ES-I3 (cell line): ENCODE measurements around the gene BEX3.
"Not testable (repeated sequence)": the region's sequence is repeated elsewhere in the genome, so short reads cannot be mapped to it uniquely, and the experiment has no call there.

Experiments used
- H3K36me3 ChIP-seq: 2 replicates; pipeline ENCODE4 v1.6.1; 2013; ENCODE audit warnings: mild to moderate bottlenecking, low read length, control low read depth, moderate library complexity; ENCODE audit not compliant: insufficient read depth
- H3K4me1 ChIP-seq: 2 replicates; pipeline ENCODE4 v1.6.1; 2013; ENCODE audit warnings: mild to moderate bottlenecking, control low read depth, low read length; ENCODE audit not compliant: insufficient read depth
- H3K9ac ChIP-seq: 2 replicates; pipeline ENCODE4 v1.6.1; 2013; ENCODE audit warnings: low read depth, mild to moderate bottlenecking, low read length, moderate library complexity
- H3K9me3 ChIP-seq: 2 replicates; pipeline ENCODE4 v1.6.1; 2013; ENCODE audit warnings: mild to moderate bottlenecking, low read length, moderate library complexity; ENCODE audit not compliant: control insufficient read depth, insufficient read depth

The BEX3 gene

GRCh38 chrX:103362474-103362873 is 13.9 kb upstream of the BEX3 start:
- no peak overlapping the region for H3K9ac ChIP-seq
- H3K9me3 ChIP-seq = no peaks in the 10 kb centered on the region
- peaks cover 23% of the 10 kb centered on the region for H3K4me1 ChIP-seq
- H3K36me3 ChIP-seq = no peaks in the 10 kb centered on the region

- H3K9ac ChIP-seq = no peak overlapping the region
- H3K4me1 ChIP-seq = peaks cover 25% of the 10 kb centered on the region
- no peaks in the 10 kb centered on the region for H3K9me3 ChIP-seq
- H3K36me3 ChIP-seq = no peaks in the 10 kb centered on the region
These were observed 13.3 kb upstream of the BEX3 start for GRCh38 chrX:103363046-103363445.

GRCh38 chrX:103367502-103367901 is 8.8 kb upstream of the BEX3 start:
- H3K9ac ChIP-seq = no peak overlapping the region
- H3K36me3 ChIP-seq = no peaks in the 10 kb centered on the region

GRCh38 chrX:103369479-103369878 is 6.9 kb upstream of the BEX3 start:
- no peaks in the 10 kb centered on the region for H3K36me3 ChIP-seq

More at GRCh38 chrX:103367502-103367901, 8.8 kb upstream of the BEX3 start:
- Histone ChIP-seq H3K9me3 (no peaks in the 10 kb centered on the region), H3K4me1 (peaks cover 23% of the 10 kb centered on the region)

GRCh38 chrX:103372886-103373285 is 3.5 kb upstream of the BEX3 start:
- H3K4me1 ChIP-seq = peaks cover 23% of the 10 kb centered on the region
- peaks cover 6% of the 10 kb centered on the region; the same call in 1 of the 2 replicates for H3K36me3 ChIP-seq
- no peak overlapping the region for H3K9ac ChIP-seq
- H3K9me3 ChIP-seq = no peaks in the 10 kb centered on the region

More at GRCh38 chrX:103369479-103369878, 6.9 kb upstream of the BEX3 start:
- H3K9me3 ChIP-seq = no peaks in the 10 kb centered on the region
- H3K4me1 ChIP-seq = peaks cover 28% of the 10 kb centered on the region
- H3K9ac ChIP-seq = no peak overlapping the region

- no peaks in the 10 kb centered on the region for H3K9me3 ChIP-seq
- H3K9ac ChIP-seq = no peak overlapping the region
- peaks cover 13% of the 10 kb centered on the region for H3K36me3 ChIP-seq
- H3K4me1 ChIP-seq = peaks cover 22% of the 10 kb centered on the region
These were observed 2.8 kb upstream of the BEX3 start for GRCh38 chrX:103373581-103373980.

GRCh38 chrX:103376979-103377324 is 614 bp downstream of the BEX3 start:
- Histone ChIP-seq H3K9me3 (no peaks in the 10 kb centered on the region), H3K9ac (peak overlapping the region; percentile 67), H3K36me3 (peaks cover 17% of the 10 kb centered on the region), H3K4me1 (peaks cover 19% of the 10 kb centered on the region)

- no peak overlapping the region for H3K9ac ChIP-seq
- no peaks in the 10 kb centered on the region for H3K9me3 ChIP-seq
These were observed 2.7 kb downstream of the BEX3 start for GRCh38 chrX:103378990-103379389.

GRCh38 chrX:103382877-103383276 is 6.5 kb downstream of the BEX3 start:
- peaks cover 11% of the 10 kb centered on the region for H3K36me3 ChIP-seq
- 0 out of 2 replicates have a peak, but pooled peaks cover 5% of the 10 kb centered on the region for H3K4me1 ChIP-seq
- no peak overlapping the region for H3K9ac ChIP-seq
- H3K9me3 ChIP-seq = no peaks in the 10 kb centered on the region

More at GRCh38 chrX:103378990-103379389, 2.7 kb downstream of the BEX3 start:
- H3K4me1 ChIP-seq = peaks cover 11% of the 10 kb centered on the region; the same call in 1 of the 2 replicates
- peaks cover 17% of the 10 kb centered on the region for H3K36me3 ChIP-seq

GRCh38 chrX:103384672-103385071 is 8.3 kb downstream of the BEX3 start:
- no peak overlapping the region for H3K9ac ChIP-seq
- H3K4me1 ChIP-seq = no peaks in the 10 kb centered on the region
- no peaks in the 10 kb centered on the region for H3K36me3 ChIP-seq
- H3K9me3 ChIP-seq = no peaks in the 10 kb centered on the region

- H3K9ac ChIP-seq, H3K4me1 ChIP-seq, H3K9me3 ChIP-seq, H3K36me3 ChIP-seq: not testable (repeated sequence)
These were observed 9.0 kb downstream of the BEX3 start for GRCh38 chrX:103385283-103385830.

GRCh38 chrX:103386332-103386731 is 10.0 kb downstream of the BEX3 start:
- Histone ChIP-seq H3K9me3 (no peaks in the 10 kb centered on the region), H3K36me3 (no peaks in the 10 kb centered on the region), H3K4me1 (no peaks in the 10 kb centered on the region), H3K9ac (no peak overlapping the region)

GRCh38 chrX:103393487-103393886 is 17.1 kb downstream of the BEX3 start:
- peaks cover 4% of the 10 kb centered on the region for H3K4me1 ChIP-seq
- H3K9ac ChIP-seq = no peak overlapping the region
- no peaks in the 10 kb centered on the region for H3K36me3 ChIP-seq
- H3K9me3 ChIP-seq = no peaks in the 10 kb centered on the region

- H3K4me1 ChIP-seq = peaks cover 9% of the 10 kb centered on the region
- no peaks in the 10 kb centered on the region for H3K9me3 ChIP-seq
- no peak overlapping the region for H3K9ac ChIP-seq
- H3K36me3 ChIP-seq = no peaks in the 10 kb centered on the region
These were observed 19.8 kb downstream of the BEX3 start for GRCh38 chrX:103396186-103396585.

GRCh38 chrX:103396660-103397059 is 20.3 kb downstream of the BEX3 start:
- no peak overlapping the region for H3K9ac ChIP-seq
- H3K9me3 ChIP-seq = no peaks in the 10 kb centered on the region
- peaks cover 9% of the 10 kb centered on the region for H3K4me1 ChIP-seq
- H3K36me3 ChIP-seq = no peaks in the 10 kb centered on the region

- Histone ChIP-seq H3K4me1 (peaks cover 9% of the 10 kb centered on the region), H3K36me3 (no peaks in the 10 kb centered on the region), H3K9me3 (no peaks in the 10 kb centered on the region), H3K9ac (no peak overlapping the region)
These were observed 21.4 kb downstream of the BEX3 start for GRCh38 chrX:103397707-103398106.
